ENCODE measurements around the gene PGBD2. TPM values are rescaled to one million over a fixed set of nuclear protein-coding genes. Genes with fewer than 3 reads are reported as not detected.

The PGBD2 gene
- total and polyA plus RNA-seq, 2 of the 4 experiments (the other 2 are of a cell fraction) = 4.8 to 6.8 TPM

Small RNA genes within 50 kb of the gene (microRNA-seq; reads per million reads assigned to microRNA genes)
- gene RNU6-1205P (ENCODE audit: insufficient read depth, insufficient read length) = not detected

Small RNA genes within 50 kb of the gene (small RNA-seq; reads per million reads assigned to genes)
- 0 to 0.60 (median 0) reads per million in 5 experiments for gene RNU6-1205P

Other genes with a start within 250 kb of the PGBD2 start
- gene OR14I1, start 203.5 kb upstream of the PGBD2 start, total RNA-seq (2012; rRNA removed) = not detected in 2 replicates
- not detected in 2 replicates for gene OR14I1, start 203.5 kb upstream of the PGBD2 start, polyA plus RNA-seq (2012; rRNA removed)
- not detected in 2 replicates for gene LYPD8, start 150.5 kb upstream of the PGBD2 start, total RNA-seq (2012; rRNA removed)
- gene LYPD8, start 150.5 kb upstream of the PGBD2 start, polyA plus RNA-seq (2012; rRNA removed) = not detected in 2 replicates
- 23.3 and 25.0 TPM in 2 replicates for gene SH3BP5L, start 80.3 kb upstream of the PGBD2 start, total RNA-seq (2012; rRNA removed)
- 35.6 and 35.9 TPM in 2 replicates for gene SH3BP5L, start 80.3 kb upstream of the PGBD2 start, polyA plus RNA-seq (2012; rRNA removed)
- gene ZNF672, start 68.0 kb upstream of the PGBD2 start, total RNA-seq (2012; rRNA removed) = 6.6 and 6.9 TPM in 2 replicates
- gene ZNF672, start 68.0 kb upstream of the PGBD2 start, polyA plus RNA-seq (2012; rRNA removed) = 12.6 and 16.2 TPM in 2 replicates
- 6.9 and 7.3 TPM in 2 replicates for gene ZNF692, start 47.1 kb upstream of the PGBD2 start, total RNA-seq (2012; rRNA removed)
- 50.4 and 51.5 TPM in 2 replicates for gene ZNF692, start 47.1 kb upstream of the PGBD2 start, polyA plus RNA-seq (2012; rRNA removed)

Measured in IMR-90 (cell line).